Lung (tissue), 12 donors: ENCODE data around the gene SLC12A7. TPM values are rescaled to one million over a fixed set of nuclear protein-coding genes. Genes with fewer than 3 reads are reported as not detected.

Experiments
- ATAC-seq: fragments of 200-7000 bp; cut with Tn5 transposase; one replicate; pipeline ENCODE4 v1.9.1; 2020; ENCODE audit warnings: moderate number of reproducible peaks; ENCODE audit not compliant: insufficient read depth, low FRiP score
- DNase-seq, 3 donors: peaks; one replicate each; pipeline ENCODE4 v3.0.0-alpha.2; 2013 to 2017
- H3K27ac ChIP-seq, 2 donors: one replicate each; pipeline ENCODE4 v1.5.1; 2013; ENCODE audit warnings: mild to moderate bottlenecking in 2 of 2, moderate library complexity in 2 of 2, control low read depth in 1 of 2, inconsistent platforms in 1 of 2, low read depth in 1 of 2, low read length in 1 of 2
- H3K27me3 ChIP-seq, 3 donors: one replicate each; pipeline ENCODE4 v1.5.1; 2013; ENCODE audit warnings: low read length in 2 of 3; ENCODE audit not compliant: control insufficient read depth in 3 of 3, insufficient read depth in 3 of 3
- H3K36me3 ChIP-seq, 4 donors: one replicate each; pipeline ENCODE4 v1.5.1; 2013; ENCODE audit warnings: low read length in 4 of 4, mild to moderate bottlenecking in 1 of 4, moderate library complexity in 1 of 4; ENCODE audit not compliant: control insufficient read depth in 4 of 4, insufficient read depth in 4 of 4
- H3K4me1 ChIP-seq, 5 donors: one replicate each; pipeline ENCODE4 v1.5.1; 2013; ENCODE audit warnings: low read length in 5 of 5, mild to moderate bottlenecking in 2 of 5, moderate library complexity in 1 of 5; ENCODE audit not compliant: control insufficient read depth in 5 of 5, insufficient read depth in 5 of 5
- H3K4me3 ChIP-seq: one replicate; pipeline ENCODE4 v1.5.1; 2013; ENCODE audit warnings: mild to moderate bottlenecking, control low read depth, moderate library complexity
- H3K9ac ChIP-seq, 2 donors: one replicate each; pipeline ENCODE4 v1.5.1; 2013; ENCODE audit warnings: low read length in 2 of 2, control low read depth in 1 of 2; ENCODE audit not compliant: insufficient read depth in 1 of 2
- H3K9me3 ChIP-seq, 4 donors: one replicate each; pipeline ENCODE4 v1.5.1; 2013; ENCODE audit warnings: low read length in 3 of 4, mild to moderate bottlenecking in 1 of 4, moderate library complexity in 1 of 4; ENCODE audit not compliant: control insufficient read depth in 4 of 4, insufficient read depth in 3 of 4
- CTCF ChIP-seq: IDR thresholded peaks from 2 replicates; pipeline ENCODE4 v1.5.1; 2012; ENCODE audit warnings: mild to moderate bottlenecking; ENCODE audit errors: control extremely low read depth, extremely low read depth
- WGBS, 2 donors: extraction: QIAGEN DNeasy Blood & Tissue Kit; methylation state at CpG; one replicate each; pipeline ENCODE4 v1.1.7; 2013; 5-methylcytosine and 5-hydroxymethylcytosine counted together
- polyA plus RNA-seq, 2 donors: library from polyadenylated mRNA; stranded (reverse); fragments of 200-250 nt; gene quantifications; one replicate each; pipeline ENCODE4 v1.2.1, GENCODE V29; 2013
- total RNA-seq, 2 donors: library from RNA; depleted of rRNA in 1 of 2; stranded (reverse); fragments of >200 nt in 1 of 2; gene quantifications; one replicate each; pipeline ENCODE4 v1.2.1, GENCODE V29; 2014 to 2021
- donor health status: control.
- donor health status: control.
- donor health status: Bipolar disorder and iron deficiency.
- donor health status: healthy.
- donor health status: DM: yes; HTN: yes; CAD: no.

The SLC12A7 gene
- total and polyA plus RNA-seq, 4 donors = 14.8 to 50.4 (median 39.8) TPM

GRCh38 chr5:1079961-1080360, 31.9 kb downstream of the SLC12A7 start:
- Histone ChIP-seq H3K27me3 (no peaks in the 10 kb centered on the region), H3K27ac (no peak overlapping the region), H3K9me3 (no peaks in the 10 kb centered on the region), H3K4me1 (peaks cover 0 to 7% (median 0%) of the 10 kb centered on the region in 5 donors), H3K4me3 (no peak overlapping the region), H3K9ac (no peak overlapping the region), H3K36me3 (peaks cover 0 to 79% (median 8%) of the 10 kb centered on the region in 4 donors)
- 92 to 96% methylated on average over 19 to 30 of the region's 35 CpGs for WGBS, 2 donors
- TF ChIP-seq CTCF = no peak
- no peak for DNase-seq
- no peak for ATAC-seq

GRCh38 chr5:1079486-1079885, 32.4 kb downstream of the SLC12A7 start:
- H3K27me3 ChIP-seq = no peaks in the 10 kb centered on the region
- no peak overlapping the region for H3K4me3 ChIP-seq
- H3K9ac ChIP-seq = no peak overlapping the region
- no peaks in the 10 kb centered on the region for H3K9me3 ChIP-seq
- WGBS, 2 donors = 97 to 98% methylated on average over 18 of the region's 18 CpGs
- H3K36me3 ChIP-seq = peaks cover 0 to 79% (median 8%) of the 10 kb centered on the region in 4 donors
- ATAC-seq = no peak
- no peak for TF ChIP-seq CTCF
- DNase-seq = no peak
- peaks cover 0 to 7% (median 0%) of the 10 kb centered on the region in 5 donors for H3K4me1 ChIP-seq
- no peak overlapping the region for H3K27ac ChIP-seq

GRCh38 chr5:1078851-1079250, 33.0 kb downstream of the SLC12A7 start:
- WGBS, 2 donors = 95 to 98% methylated on average over 19 to 23 of the region's 23 CpGs
- Histone ChIP-seq H3K9me3 (no peaks in the 10 kb centered on the region), H3K27me3 (no peaks in the 10 kb centered on the region), H3K4me1 (peaks cover 0 to 7% (median 0%) of the 10 kb centered on the region in 5 donors), H3K36me3 (peaks cover 0 to 78% (median 11%) of the 10 kb centered on the region in 4 donors), H3K9ac (no peak overlapping the region), H3K27ac (no peak overlapping the region), H3K4me3 (no peak overlapping the region)
- no peak for TF ChIP-seq CTCF
- DNase-seq (no peak), ATAC-seq (no peak)

GRCh38 chr5:1078206-1078605, 33.7 kb downstream of the SLC12A7 start:
- H3K9ac ChIP-seq = no peak overlapping the region
- no peak overlapping the region for H3K27ac ChIP-seq
- no peaks in the 10 kb centered on the region for H3K9me3 ChIP-seq
- no peaks in the 10 kb centered on the region for H3K27me3 ChIP-seq
- H3K4me3 ChIP-seq = no peak overlapping the region
- DNase-seq (no peak), ATAC-seq (no peak)
- peaks cover 0 to 7% (median 0%) of the 10 kb centered on the region in 5 donors for H3K4me1 ChIP-seq
- TF ChIP-seq CTCF = no peak
- WGBS, 2 donors = 94 to 95% methylated on average over 13 of the region's 13 CpGs
- peaks cover 0 to 78% (median 14%) of the 10 kb centered on the region in 4 donors for H3K36me3 ChIP-seq
